Forelimb muscle (tissue), 1 donor: ENCODE measurements around the gene NFX1. TPM values are rescaled to one million over a fixed set of nuclear protein-coding genes. Genes with fewer than 3 reads are reported as not detected.

Experiments used
- DNase-seq: peaks from one replicate; pipeline ENCODE4 v3.0.0-alpha.2; 2013; ENCODE audit warnings: low read depth
- polyA plus RNA-seq: library from polyadenylated mRNA; unstranded; fragments of 120-200 nt; gene quantifications from one replicate; pipeline ENCODE4 v1.2.1, GENCODE V29; 2013; ENCODE audit not compliant: insufficient read length

Gene NFX1
- polyA plus RNA-seq, 1 donor = 26.0 TPM

DNA sequence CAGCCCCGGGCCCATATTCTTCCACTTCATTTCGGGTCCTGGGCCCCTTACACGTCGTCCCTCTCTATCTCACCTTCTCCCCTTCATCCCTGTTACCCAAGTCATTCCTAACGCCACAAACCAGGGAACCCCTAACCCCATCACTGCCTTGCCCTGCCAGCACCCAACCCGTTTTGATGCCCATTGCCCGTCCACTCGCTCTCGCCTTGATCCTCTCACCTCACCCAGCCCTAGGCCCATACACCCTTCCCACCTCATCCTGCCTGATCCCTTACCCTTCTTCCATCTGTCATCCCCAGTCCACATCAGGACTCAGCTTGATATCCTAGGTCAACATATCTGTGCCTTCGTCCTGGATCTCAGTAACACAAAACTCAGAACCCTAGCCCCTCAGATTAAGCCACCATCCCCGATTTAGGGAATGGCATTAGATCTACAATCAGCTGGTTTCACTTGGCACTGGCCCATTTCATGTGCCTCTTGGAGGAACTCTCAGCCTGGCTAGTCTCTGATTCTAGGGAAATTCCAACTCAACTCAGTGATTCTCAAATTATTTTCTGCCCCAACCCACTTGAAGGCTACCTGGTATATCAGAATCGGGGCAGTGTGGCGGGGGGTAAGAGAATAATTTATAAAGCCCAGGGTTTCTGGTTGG lies 25.0 kb upstream of the NFX1 start:
- no peak for DNase-seq

DNA sequence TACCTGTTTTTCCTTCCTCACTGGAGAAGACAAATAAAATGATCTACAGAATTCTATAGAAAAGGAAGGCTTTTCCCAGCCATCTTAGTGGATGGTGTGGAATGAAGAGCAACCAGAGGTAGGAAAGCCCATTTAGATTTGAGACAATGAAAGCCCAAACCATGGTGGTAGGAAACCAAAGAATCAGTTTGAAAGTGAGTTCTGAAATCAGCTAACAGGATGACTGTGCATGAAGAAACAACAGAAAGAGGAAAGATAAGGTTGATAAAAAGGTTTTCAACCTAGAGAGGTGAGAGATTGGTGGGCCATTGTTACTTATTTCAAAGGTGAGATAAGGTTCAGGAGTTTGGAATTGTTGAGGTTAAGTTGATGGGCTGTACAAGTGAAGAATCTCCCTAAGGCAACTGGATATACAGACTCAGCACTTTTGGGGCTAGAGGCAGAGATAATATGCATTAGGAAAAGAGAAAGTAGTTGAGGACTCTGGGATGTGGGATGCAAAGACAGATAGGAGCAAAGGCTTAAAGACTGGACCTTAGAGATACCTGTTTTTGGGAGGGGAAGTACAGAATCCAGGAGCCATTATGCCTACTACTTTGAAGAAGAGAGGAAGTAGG lies 23.1 kb upstream of the NFX1 start:
- no peak for DNase-seq

- no peak for DNase-seq
Measured at GRCh38 chr9:33270146-33270545, 20.2 kb upstream of the NFX1 start.

DNA sequence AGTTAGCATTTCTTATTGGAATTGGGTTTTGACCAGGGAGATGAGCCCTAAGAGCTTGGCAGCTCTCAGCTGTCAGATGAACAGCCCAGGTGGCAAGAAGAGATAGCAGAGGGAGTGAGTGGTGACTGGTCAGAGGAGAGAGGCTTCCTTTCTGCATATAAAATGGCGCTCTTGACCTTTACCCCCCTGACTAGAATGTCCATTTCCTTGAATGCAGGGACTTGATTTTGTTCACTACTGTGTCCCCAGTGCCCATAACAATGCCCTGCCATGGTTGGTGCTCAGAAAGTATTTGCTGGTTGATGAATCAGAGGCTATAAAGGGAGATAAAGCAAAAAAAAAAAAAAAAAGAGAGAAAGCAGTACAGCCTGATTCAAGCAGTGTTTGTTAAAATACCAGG lies 18.3 kb upstream of the NFX1 start:
- no peak for DNase-seq

GRCh38 chr9:33273266-33273971 lies 16.9 kb upstream of the NFX1 start:
- no peak for DNase-seq

- DNase-seq = no peak
Measured at GRCh38 chr9:33273972-33274328, 16.4 kb upstream of the NFX1 start.

GRCh38 chr9:33277484-33277883 lies 12.8 kb upstream of the NFX1 start:
- no peak for DNase-seq

GRCh38 chr9:33285502-33285901 lies 4.8 kb upstream of the NFX1 start:
- DNase-seq = no peak

DNA sequence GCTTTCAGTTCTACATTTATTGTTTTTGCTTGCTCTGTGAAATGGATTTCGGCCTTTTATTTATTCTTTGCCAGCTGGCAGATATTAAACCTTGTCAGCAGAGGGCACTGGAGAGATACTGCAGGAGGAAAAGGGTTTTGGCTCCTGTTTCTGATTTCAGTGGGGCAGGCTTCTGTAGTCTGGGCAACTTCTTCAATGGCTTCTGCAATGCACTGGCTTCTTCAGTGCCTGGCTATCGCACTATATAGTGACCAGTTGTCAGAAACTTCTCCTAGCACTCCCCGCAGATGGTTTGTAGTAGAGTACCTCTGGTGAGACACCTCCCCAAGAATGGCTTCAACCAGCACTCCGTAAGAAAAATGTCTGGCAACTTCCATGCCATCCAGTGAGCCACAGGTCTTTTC lies 3.2 kb upstream of the NFX1 start:
- DNase-seq = no peak

GRCh38 chr9:33288235-33288634 lies 2.1 kb upstream of the NFX1 start:
- no peak for DNase-seq

- no peak for DNase-seq
Measured at GRCh38 chr9:33288828-33289483, 1.4 kb upstream of the NFX1 start.

DNA sequence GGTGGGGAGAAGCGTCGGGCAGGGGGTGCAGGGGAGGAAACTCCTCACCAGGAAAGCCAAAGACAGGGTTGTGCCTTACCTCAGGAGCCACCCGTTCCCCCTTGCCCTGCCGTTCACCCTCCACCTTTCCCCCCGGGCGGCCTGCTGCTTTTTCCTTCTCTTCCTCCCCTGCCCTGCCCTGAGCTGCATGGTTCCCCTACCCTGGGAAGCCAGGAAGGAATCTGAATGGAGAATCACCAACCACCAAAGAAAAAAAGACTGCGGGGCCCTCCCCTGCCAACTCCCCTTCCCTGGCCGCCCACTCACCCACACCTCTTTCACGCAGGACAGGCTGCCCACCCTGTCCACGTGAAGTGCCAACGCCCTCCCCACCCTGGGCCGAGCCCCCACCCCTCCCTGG lies 820 bp upstream of the NFX1 start:
- DNase-seq = no peak

GRCh38 chr9:33289936-33290246 lies 425 bp upstream of the NFX1 start:
- DNase-seq = no peak

- DNase-seq = peak; percentile 4
Measured at GRCh38 chr9:33291031-33291397, 698 bp downstream of the NFX1 start.

- DNase-seq = no peak
Measured at GRCh38 chr9:33291901-33292300, 1.6 kb downstream of the NFX1 start.

DNA sequence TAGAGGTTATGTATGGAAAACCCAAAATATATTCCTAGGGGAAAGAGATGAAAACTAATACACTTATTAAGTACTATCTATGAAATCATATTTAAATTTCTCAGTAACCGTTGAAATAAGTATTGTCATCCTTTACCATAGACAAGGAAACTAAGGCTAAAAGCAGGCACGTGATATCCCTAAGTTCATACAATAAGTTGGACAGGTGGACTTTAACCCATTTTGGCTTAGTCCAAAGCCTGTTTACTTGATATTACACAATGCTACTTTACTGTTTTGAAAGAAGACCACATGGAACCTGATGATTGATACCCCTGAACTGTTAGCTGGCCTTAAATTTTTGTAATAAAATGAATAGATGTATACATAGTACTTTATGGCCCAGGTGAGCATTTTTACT lies 3.5 kb downstream of the NFX1 start:
- no peak for DNase-seq

DNA sequence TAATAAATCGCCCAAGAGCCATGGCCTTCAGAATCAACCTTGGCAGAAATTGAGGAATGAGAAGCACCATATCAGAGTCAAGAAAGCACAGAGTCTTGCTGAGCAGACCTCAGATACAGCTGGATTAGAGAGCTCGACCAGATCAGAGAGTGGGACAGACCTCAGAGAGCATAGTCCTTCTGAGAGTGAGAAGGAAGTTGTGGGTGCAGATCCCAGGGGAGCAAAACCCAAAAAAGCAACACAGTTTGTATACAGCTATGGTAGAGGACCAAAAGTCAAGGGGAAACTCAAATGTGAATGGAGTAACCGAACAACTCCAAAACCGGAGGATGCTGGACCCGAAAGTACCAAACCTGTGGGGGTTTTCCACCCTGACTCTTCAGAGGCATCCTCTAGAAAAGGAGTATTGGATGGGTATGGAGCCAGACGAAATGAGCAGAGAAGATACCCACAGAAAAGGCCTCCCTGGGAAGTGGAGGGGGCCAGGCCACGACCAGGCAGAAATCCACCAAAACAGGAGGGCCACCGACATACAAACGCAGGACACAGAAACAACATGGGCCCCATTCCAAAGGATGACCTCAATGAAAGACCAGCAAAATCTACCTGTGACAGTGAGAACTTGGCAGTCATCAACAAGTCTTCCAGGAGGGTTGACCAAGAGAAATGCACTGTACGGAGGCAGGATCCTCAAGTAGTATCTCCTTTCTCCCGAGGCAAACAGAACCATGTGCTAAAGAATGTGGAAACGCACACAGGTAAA lies 4.5 kb downstream of the NFX1 start:
- DNase-seq = no peak

DNA sequence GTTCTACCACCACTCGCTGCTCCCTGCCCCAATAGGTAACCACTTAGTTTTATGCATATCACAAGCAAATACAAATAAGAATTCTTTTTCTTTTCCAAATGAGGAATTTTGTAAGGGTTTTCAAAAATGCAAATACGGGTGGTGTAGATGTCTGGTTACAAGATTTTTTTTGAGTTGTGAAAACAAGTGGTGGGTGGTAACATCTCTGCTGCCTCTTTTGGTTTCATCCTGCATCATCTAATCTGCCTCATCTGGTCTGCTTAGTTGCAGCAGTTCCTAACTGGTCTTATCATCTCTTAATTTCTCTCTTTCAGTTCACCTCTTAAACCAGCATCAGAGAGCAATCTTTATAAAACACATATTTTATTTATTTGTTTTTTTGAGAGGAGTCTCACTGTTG lies 5.3 kb downstream of the NFX1 start:
- DNase-seq = no peak

DNA sequence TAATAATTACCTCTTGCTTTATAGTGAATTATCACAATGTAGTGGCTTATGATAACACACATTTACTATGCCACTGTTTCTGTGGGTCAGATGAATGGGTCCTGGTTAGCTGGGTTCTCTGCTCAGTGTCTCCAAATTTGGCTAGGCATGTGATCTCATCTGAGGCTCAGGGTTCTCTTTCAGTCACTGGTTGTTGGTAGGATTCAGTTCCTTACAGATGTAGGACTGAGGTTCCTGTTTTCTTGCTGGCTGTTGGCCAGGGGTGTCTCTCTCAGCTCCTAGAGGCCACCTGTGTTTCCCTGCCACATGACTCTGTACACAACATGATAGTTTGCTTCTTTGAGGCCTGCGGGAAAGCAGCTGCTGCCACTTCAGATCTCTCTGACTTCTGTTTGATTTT lies 7.1 kb downstream of the NFX1 start:
- DNase-seq = peak; percentile 20

- no peak for DNase-seq
Measured at GRCh38 chr9:33300546-33300945, 10.2 kb downstream of the NFX1 start.

DNA sequence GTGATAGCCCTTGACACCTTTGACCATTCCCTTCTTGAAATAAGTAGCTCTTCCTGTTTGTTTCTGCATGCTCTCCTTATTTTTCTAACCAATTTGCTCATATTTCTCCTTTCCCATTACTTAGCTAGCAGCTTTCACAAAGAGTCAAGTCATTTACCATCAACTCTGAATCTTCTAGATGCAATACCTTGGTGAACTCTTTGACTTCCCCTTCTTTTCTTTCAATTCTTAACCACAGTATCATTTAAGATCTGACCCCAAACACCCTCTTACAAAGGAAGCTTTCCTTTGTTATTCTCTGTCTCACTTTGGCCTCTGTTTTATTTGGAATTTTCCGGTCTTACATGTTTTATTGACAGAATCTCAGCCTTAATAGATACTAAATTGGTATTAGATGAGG lies 14.0 kb downstream of the NFX1 start:
- no peak for DNase-seq

DNA sequence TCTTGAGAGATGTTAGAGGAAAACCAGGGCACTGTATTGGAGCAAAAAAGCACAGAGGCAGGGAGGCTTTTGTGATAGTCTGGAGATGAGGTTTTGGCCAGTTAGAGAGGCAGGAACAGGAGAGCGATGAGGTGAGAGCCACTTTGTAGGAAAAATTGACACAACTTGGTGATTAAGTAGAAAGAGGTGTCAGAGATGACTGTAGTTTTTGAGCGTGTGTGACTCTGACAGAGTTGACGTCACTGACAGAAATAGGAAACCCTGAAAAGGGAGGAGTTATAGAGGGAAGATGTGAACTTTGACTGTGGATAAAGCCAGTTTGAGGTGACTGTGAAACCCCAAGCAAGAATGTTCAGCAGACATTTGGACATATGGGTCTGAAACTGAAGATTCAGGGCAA lies 15.7 kb downstream of the NFX1 start:
- DNase-seq = no peak
